Esophagus muscularis mucosa (tissue), 4 donors: ENCODE results near the gene THADA. TPM values are rescaled to one million over a fixed set of nuclear protein-coding genes. Genes with fewer than 3 reads are reported as not detected.

Experiments
- DNase-seq: peaks from one replicate; pipeline ENCODE4 v3.0.0-alpha.2; 2017; ENCODE audit errors: extremely low spot score
- H3K27ac ChIP-seq, 4 donors: fragments of 200-600 bp; sonication (generic); replicated peaks in 1 of 4; 1 replicate in 3 of 4; 2 replicates in 1 of 4; pipeline ENCODE4 v1.5.1; 2016 to 2019; ENCODE audit warnings: mild to moderate bottlenecking in 1 of 4
- H3K27me3 ChIP-seq, 4 donors: fragments of 200-600 bp; sonication (generic); one replicate each; pipeline versions ENCODE4 v1.5.1 to v1.6.0; 2016 to 2019
- H3K36me3 ChIP-seq, 4 donors: fragments of 200-600 bp; sonication (generic); one replicate each; pipeline ENCODE4 v1.5.1; 2016 to 2019
- H3K4me1 ChIP-seq, 4 donors: fragments of 200-600 bp; sonication (generic); one replicate each; pipeline ENCODE4 v1.5.1; 2016 to 2019
- H3K4me3 ChIP-seq, 4 donors: fragments of 200-600 bp; sonication (generic); 1 replicate in 2 of 4; 2 replicates in 2 of 4; pipeline ENCODE4 v1.5.1; 2016 to 2019; ENCODE audit warnings: mild to moderate bottlenecking in 4 of 4, moderate library complexity in 1 of 4
- H3K9me3 ChIP-seq, 4 donors: fragments of 200-600 bp; sonication (generic); 1 replicate in 3 of 4; 2 replicates in 1 of 4; pipeline ENCODE4 v1.5.1; 2016 to 2019
- CTCF ChIP-seq, 3 experiments: fragments of 200-600 bp in 2 of 3; fragments of 450-650 bp in 1 of 3; sonication (generic) in 2 of 3; IDR thresholded peaks; one replicate each; pipeline ENCODE4 v1.5.1; 2017 to 2019; ENCODE audit warnings: antibody characterized with exemption in 3 of 3, mild to moderate bottlenecking in 2 of 3, moderate library complexity in 1 of 3
- EP300 ChIP-seq: sonication (generic); formaldehyde crosslinking; IDR thresholded peaks from one replicate; pipeline ENCODE4 v1.6.1; 2017; ENCODE audit warnings: antibody characterized with exemption
- POLR2A ChIP-seq: fragments of 450-650 bp; IDR thresholded peaks from one replicate; pipeline ENCODE4 v1.6.1; 2017; ENCODE audit warnings: antibody characterized with exemption, moderate library complexity, mild to moderate bottlenecking, low read depth
- POLR2AphosphoS5 ChIP-seq, 2 donors: sonication (generic); formaldehyde crosslinking; IDR thresholded peaks; one replicate each; pipeline ENCODE4 v1.6.1; 2017; ENCODE audit warnings: antibody characterized with exemption in 2 of 2
- whole genome bisulfite sequencing: methylation state at CpG from one replicate; pipeline ENCODE4 v1.1.5; 2018; 5-methylcytosine and 5-hydroxymethylcytosine counted together
- intact Hi-C: fragments of 100-400 bp; cut with DNase I; formaldehyde crosslinking; loops from one replicate; pipeline ENCODE4 v1.15.1; 2023
- total RNA-seq, 4 donors: library from RNA; depleted of rRNA; stranded (reverse); fragments of >200 nt; gene quantifications; one replicate each; pipeline versions ENCODE4 v1.1.0 to v1.2.1, GENCODE V29; 2016

THADA gene
- total RNA-seq, 4 donors from 2014 or later = 17.2 to 28.7 (median 21.3) TPM

- H3K4me1 ChIP-seq = peaks cover 74 to 99% (median 93%) of the 10 kb centered on the region in 4 donors
- no peak overlapping the region for H3K4me3 ChIP-seq
- no peaks in the 10 kb centered on the region for H3K36me3 ChIP-seq
- no peak for TF ChIP-seq POLR2A
- TF ChIP-seq POLR2AphosphoS5 (IDR thresholded peaks at IDR 0.05) = no peak
- TF ChIP-seq CTCF (IDR thresholded peaks at IDR 0.05) = no peak
- no peak for TF ChIP-seq EP300
- WGBS = 57% methylated on average over 3 of the region's 3 CpGs
- H3K27ac ChIP-seq = peak overlapping the region; percentile 59 to 83 (median 76)
- DNase-seq = no peak
- H3K27me3 ChIP-seq = no peaks in the 10 kb centered on the region
- H3K9me3 ChIP-seq = no peaks in the 10 kb centered on the region
- intact Hi-C loops = no loop called here
Observed at GRCh38 chr2:43328832-43329231, 267.0 kb downstream of the THADA start.

GRCh38 chr2:43328133-43328532, 267.7 kb downstream of the THADA start:
- Histone ChIP-seq H3K27me3 (no peaks in the 10 kb centered on the region), H3K4me3 (no peak overlapping the region), H3K36me3 (no peaks in the 10 kb centered on the region), H3K4me1 (peaks cover 70 to 99% (median 92%) of the 10 kb centered on the region in 4 donors), H3K27ac (peak overlapping the region; percentile 59 to 83 (median 76)), H3K9me3 (no peaks in the 10 kb centered on the region)
- no peak for DNase-seq
- intact Hi-C loops = no loop called here
- TF ChIP-seq CTCF (IDR thresholded peaks at IDR 0.05) (no peak), EP300 (no peak), POLR2AphosphoS5 (IDR thresholded peaks at IDR 0.05) (no peak), POLR2A (no peak)
- WGBS = 37% methylated on average over 2 of the region's 2 CpGs

- peak overlapping the region; percentile 59 to 83 (median 82) for H3K27ac ChIP-seq
- H3K27me3 ChIP-seq = no peaks in the 10 kb centered on the region
- intact Hi-C loops = no loop called here
- H3K4me1 ChIP-seq = peaks cover 60 to 91% (median 84%) of the 10 kb centered on the region in 4 donors
- no peaks in the 10 kb centered on the region for H3K9me3 ChIP-seq
- TF ChIP-seq POLR2AphosphoS5 (IDR thresholded peaks at IDR 0.05) (no peak), EP300 (no peak), POLR2A (no peak), CTCF (IDR thresholded peaks at IDR 0.05) (no peak)
- WGBS = 54% methylated on average over 1 of the region's 1 CpG
- no peak for DNase-seq
- no peaks in the 10 kb centered on the region for H3K36me3 ChIP-seq
- H3K4me3 ChIP-seq = no peak overlapping the region
Observed at GRCh38 chr2:43327119-43327518, 268.7 kb downstream of the THADA start.

- TF ChIP-seq POLR2A = no peak
- TF ChIP-seq POLR2AphosphoS5 (IDR thresholded peaks at IDR 0.05) = no peak
- no peak for TF ChIP-seq EP300
- TF ChIP-seq CTCF (IDR thresholded peaks at IDR 0.05) = no peak
- H3K27me3 ChIP-seq = no peaks in the 10 kb centered on the region
- no peak overlapping the region for H3K4me3 ChIP-seq
- H3K36me3 ChIP-seq = no peaks in the 10 kb centered on the region
- intact Hi-C loops = no loop called here
- H3K9me3 ChIP-seq = no peaks in the 10 kb centered on the region
- peak overlapping the region; percentile 77 to 83 (median 82) for H3K27ac ChIP-seq
- DNase-seq = no peak
- 87% methylated on average over 2 of the region's 2 CpGs for WGBS
- H3K4me1 ChIP-seq = peaks cover 51 to 82% (median 75%) of the 10 kb centered on the region in 4 donors
Observed at GRCh38 chr2:43326101-43326825, 269.6 kb downstream of the THADA start.
